ENCODE measurements around the gene MAMLD1. TPM values are rescaled to one million over a fixed set of nuclear protein-coding genes. Genes with fewer than 3 reads are reported as not detected.

Gene MAMLD1
- total and polyA plus RNA-seq, 9 of the 15 experiments (the other 6 are each of a cell fraction or from before 2014, with no cell fraction given) = 0.12 to 0.18 TPM; not detected in 7

DNA sequence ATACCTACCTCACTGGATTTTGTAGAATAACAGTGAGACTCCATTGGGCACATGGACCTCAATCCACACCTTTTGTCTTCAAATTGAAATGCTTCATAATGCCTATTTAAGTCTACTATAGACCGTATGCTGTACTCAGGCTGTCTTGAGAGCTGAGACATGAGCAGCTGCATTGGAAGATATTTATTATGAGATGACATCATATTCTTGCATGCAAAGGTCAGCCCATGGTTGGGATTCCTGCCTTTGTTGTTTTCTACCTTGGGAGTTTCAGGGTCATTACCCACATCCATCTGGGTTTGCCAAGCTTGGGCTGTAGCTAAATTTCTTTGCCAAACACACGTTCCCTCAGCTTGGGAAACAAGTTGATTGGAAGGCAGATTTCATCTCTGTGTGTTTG is 33.2 kb upstream of the MAMLD1 start:
- H4K20me1 ChIP-seq (replicated peaks; ENCODE audit: control insufficient read depth, insufficient read depth, low read length) = no peaks in the 10 kb centered on the region
- no peak overlapping the region for H3K4me3 ChIP-seq
- no TSS peak for BruUV-seq (replicated peaks)
- in situ Hi-C loops (cut with MboI) = no loop called here
- H2AFZ ChIP-seq (ENCODE audit: low read depth, low read length) = no peak overlapping the region
- no peak for FAIRE-seq
- intact Hi-C loops (cut with micrococcal nuclease) = no loop called here
- no peak overlapping the region for H3K27ac ChIP-seq (ENCODE audit: extremely low read depth, low read depth, low read length)
- no peak overlapping the region for H3K4me2 ChIP-seq (ENCODE audit: insufficient read depth, low read length)
- no peaks in the 10 kb centered on the region; a peak in 1 of 5 replicates for H3K4me1 ChIP-seq (replicated peaks in 1 of 2; ENCODE audit: control insufficient read depth in 2 of 2, insufficient read depth in 2 of 2, low read length in 2 of 2)
- no peak for DNase-seq (ENCODE audit: extremely low read depth in 1 of 4, low spot score in 3 of 4)
- no peak overlapping the region for H3K9ac ChIP-seq (ENCODE audit: insufficient read depth in 1 of 2, low read depth in 2 of 2, low read length in 2 of 2)
- H3K9me1 ChIP-seq (ENCODE audit: control insufficient read depth, insufficient read depth, low read length) = no peaks in the 10 kb centered on the region
- no peak for ATAC-seq
- no peaks in the 10 kb centered on the region for H3K79me2 ChIP-seq (ENCODE audit: control insufficient read depth, insufficient read depth, low read length)
- 0% methylated on average over 2 of the region's 2 CpGs for WGBS (ENCODE audit: insufficient coverage, low coverage, missing lambda C conversion rate)
- H3K36me3 ChIP-seq (ENCODE audit: control insufficient read depth, insufficient read depth, low read length) = no peaks in the 10 kb centered on the region
- H3K9me3 ChIP-seq (replicated peaks; ENCODE audit: control insufficient read depth, insufficient read depth, low read depth, low read length) = no peaks in the 10 kb centered on the region
- CTCF ChIA-PET (ENCODE audit: low intra/inter-chr PET ratio) = no interaction called here
- POLR2A ChIA-PET = no interaction called here
- TF ChIP-seq ZNF584 (CRISPR knock-in tag; IDR thresholded peaks at IDR 0.05; ENCODE audit: low read depth) (no peak), MAFF (IDR thresholded peaks at IDR 0.05; ENCODE audit: low read length) (no peak), FIP1L1 (IDR thresholded peaks at IDR 0.05; ENCODE audit: low read depth, low read length, poor library complexity, severe bottlenecking) (no peak), ZNF76 (CRISPR knock-in tag; IDR thresholded peaks at IDR 0.05; ENCODE audit: borderline replicate concordance) (no peak), SIX5 (IDR thresholded peaks at IDR 0.05; ENCODE audit: borderline replicate concordance in 1 of 2, insufficient read depth in 1 of 2, low read depth in 1 of 2, low read length in 2 of 2) (no peak), TAF9B (IDR thresholded peaks at IDR 0.05; ENCODE audit: partially characterized antibody) (no peak), JUN (IDR thresholded peaks at IDR 0.05; ENCODE audit: borderline replicate concordance, low read depth, low read length) (no peak), JUN (CRISPR knock-in tag; IDR thresholded peaks at IDR 0.05; ENCODE audit: borderline replicate concordance) (no peak)
- H3K27me3 ChIP-seq (ENCODE audit: control insufficient read depth in 2 of 2, insufficient read depth in 2 of 2, low read length in 2 of 2) = peaks cover 0 to 3% of the 10 kb centered on the region in 2 experiments; a peak in 1 of 5 replicates

Data from K562 (cell line).